ENCODE results near the gene ZNF133. TPM values are rescaled to one million over a fixed set of nuclear protein-coding genes. Genes with fewer than 3 reads are reported as not detected.
"Not testable (repeated sequence)": the region's sequence is repeated elsewhere in the genome, so short reads cannot be mapped to it uniquely, and the experiment has no call there.

ZNF133 gene
- total RNA-seq, 2 experiments from 2014 or later = 7.5 to 9.0 TPM

- H3K27me3 Mint-ChIP-seq = no peaks in the 10 kb centered on the region
- H3K27ac Mint-ChIP-seq = no peak overlapping the region
- POLR2A ChIA-PET = no interaction called here
- H3K4me3 Mint-ChIP-seq = no peak overlapping the region
- DNase-seq = no peak
- CTCF ChIA-PET = no interaction called here
- H3K9me3 Mint-ChIP-seq = peaks cover 4% of the 10 kb centered on the region
- intact Hi-C loops (cut with micrococcal nuclease) = no loop called here
- H3K4me1 Mint-ChIP-seq (ENCODE audit: low read depth) = no peaks in the 10 kb centered on the region
- peaks cover 2% of the 10 kb centered on the region for H3K36me3 Mint-ChIP-seq
These were observed 33.9 kb downstream of the ZNF133 start for GRCh38 chr20:18321976-18322950.

- H3K4me1 Mint-ChIP-seq (ENCODE audit: low read depth) = no peaks in the 10 kb centered on the region
- H3K27ac Mint-ChIP-seq = no peak overlapping the region
- POLR2A ChIA-PET = no interaction called here
- H3K4me3 Mint-ChIP-seq = no peak overlapping the region
- intact Hi-C loops (cut with micrococcal nuclease) = no loop called here
- DNase-seq = no peak
- H3K27me3 Mint-ChIP-seq = no peaks in the 10 kb centered on the region
- peaks cover 1% of the 10 kb centered on the region for H3K36me3 Mint-ChIP-seq
- CTCF ChIA-PET = no interaction called here
- H3K9me3 Mint-ChIP-seq = peaks cover 7% of the 10 kb centered on the region
These were observed 35.4 kb downstream of the ZNF133 start for GRCh38 chr20:18323705-18324104.

- intact Hi-C loops (cut with micrococcal nuclease) = no loop called here
- Mint-ChIP-seq H3K27ac (no peak overlapping the region), H3K27me3 (no peaks in the 10 kb centered on the region)
These were observed 36.3 kb downstream of the ZNF133 start for GRCh38 chr20:18324596-18325089.

GRCh38 chr20:18326990-18327389 is 38.7 kb downstream of the ZNF133 start:
- CTCF ChIA-PET = no interaction called here
- H3K4me1 Mint-ChIP-seq (ENCODE audit: low read depth) = no peaks in the 10 kb centered on the region
- H3K9me3 Mint-ChIP-seq = peaks cover 29% of the 10 kb centered on the region
- H3K27ac Mint-ChIP-seq = no peak overlapping the region
- no peaks in the 10 kb centered on the region for H3K27me3 Mint-ChIP-seq
- no peak for DNase-seq
- H3K4me3 Mint-ChIP-seq = no peak overlapping the region
- intact Hi-C loops (cut with micrococcal nuclease) = no loop called here
- peaks cover 10% of the 10 kb centered on the region for H3K36me3 Mint-ChIP-seq
- POLR2A ChIA-PET = no interaction called here

More at GRCh38 chr20:18324596-18325089, 36.3 kb downstream of the ZNF133 start:
- ChIA-PET CTCF (no interaction called here), POLR2A (no interaction called here)
- no peaks in the 10 kb centered on the region for H3K4me1 Mint-ChIP-seq (ENCODE audit: low read depth)
- no peak overlapping the region for H3K4me3 Mint-ChIP-seq
- H3K36me3 Mint-ChIP-seq = peaks cover 1% of the 10 kb centered on the region
- no peak for DNase-seq
- peaks cover 8% of the 10 kb centered on the region for H3K9me3 Mint-ChIP-seq

GRCh38 chr20:18331694-18332093 is 43.4 kb downstream of the ZNF133 start:
- Mint-ChIP-seq H3K4me1 (ENCODE audit: low read depth) (no peaks in the 10 kb centered on the region), H3K9me3 (peaks cover 45% of the 10 kb centered on the region), H3K4me3 (no peak overlapping the region), H3K36me3 (peaks cover 12% of the 10 kb centered on the region), H3K27ac (no peak overlapping the region), H3K27me3 (peaks cover 2% of the 10 kb centered on the region)
- intact Hi-C loops (cut with micrococcal nuclease) = no loop called here
- ChIA-PET CTCF (interaction anchor here (0.7 kb wide), 1 partner anchor 819 kb away, joined by 3 read pairs; no protein-coding TSS in a partner anchor), POLR2A (no interaction called here)
- DNase-seq = no peak

GRCh38 chr20:18349749-18350148 is 61.4 kb downstream of the ZNF133 start:
- DNase-seq; H3K27ac Mint-ChIP-seq; POLR2A ChIA-PET; intact Hi-C loops (cut with micrococcal nuclease); H3K4me3 Mint-ChIP-seq; H3K4me1 Mint-ChIP-seq (ENCODE audit: low read depth); H3K9me3 Mint-ChIP-seq; H3K36me3 Mint-ChIP-seq; CTCF ChIA-PET: not testable (repeated sequence)
- peaks cover 16% of the 10 kb centered on the region for H3K27me3 Mint-ChIP-seq

- Mint-ChIP-seq H3K4me1 (ENCODE audit: low read depth) (no peaks in the 10 kb centered on the region), H3K27me3 (peaks cover 1% of the 10 kb centered on the region), H3K4me3 (no peak overlapping the region), H3K27ac (no peak overlapping the region), H3K9me3 (peaks cover 2% of the 10 kb centered on the region), H3K36me3 (no peaks in the 10 kb centered on the region)
- ChIA-PET POLR2A (no interaction called here), CTCF (no interaction called here)
- DNase-seq = no peak
- intact Hi-C loops (cut with micrococcal nuclease) = no loop called here
These were observed 71.5 kb downstream of the ZNF133 start for GRCh38 chr20:18359854-18360253.

- DNase-seq = peak; percentile 16
- no peaks in the 10 kb centered on the region for H3K9me3 Mint-ChIP-seq
- intact Hi-C loops (cut with micrococcal nuclease) = no loop called here
- H3K27ac Mint-ChIP-seq = no peak overlapping the region
- no peaks in the 10 kb centered on the region for H3K4me1 Mint-ChIP-seq (ENCODE audit: low read depth)
- H3K27me3 Mint-ChIP-seq = peaks cover 1% of the 10 kb centered on the region
- ChIA-PET CTCF (interaction anchor here (0.5 kb wide), 1 partner anchor 43 kb away, joined by 3 read pairs; no protein-coding TSS in a partner anchor), POLR2A (no interaction called here)
- H3K4me3 Mint-ChIP-seq = no peak overlapping the region
- H3K36me3 Mint-ChIP-seq = no peaks in the 10 kb centered on the region
These were observed 72.3 kb downstream of the ZNF133 start for GRCh38 chr20:18360635-18361034.

- Mint-ChIP-seq H3K4me1 (ENCODE audit: low read depth) (no peaks in the 10 kb centered on the region), H3K4me3 (no peak overlapping the region), H3K9me3 (no peaks in the 10 kb centered on the region), H3K27me3 (peaks cover 1% of the 10 kb centered on the region), H3K36me3 (no peaks in the 10 kb centered on the region), H3K27ac (no peak overlapping the region)
- CTCF ChIA-PET = interaction anchor here (0.7 kb wide), 1 partner anchor 211 kb away, joined by 3 read pairs; no protein-coding TSS in a partner anchor
- intact Hi-C loops (cut with micrococcal nuclease) = no loop called here
- no peak for DNase-seq
- POLR2A ChIA-PET = no interaction called here
These were observed 73.4 kb downstream of the ZNF133 start for GRCh38 chr20:18361678-18362077.

GRCh38 chr20:18362916-18363315 is 74.6 kb downstream of the ZNF133 start:
- DNase-seq = no peak
- H3K27me3 Mint-ChIP-seq = peaks cover 1% of the 10 kb centered on the region
- ChIA-PET CTCF (no interaction called here), POLR2A (no interaction called here)
- no peaks in the 10 kb centered on the region for H3K36me3 Mint-ChIP-seq
- intact Hi-C loops (cut with micrococcal nuclease) = no loop called here
- H3K4me1 Mint-ChIP-seq (ENCODE audit: low read depth) = no peaks in the 10 kb centered on the region
- no peaks in the 10 kb centered on the region for H3K9me3 Mint-ChIP-seq
- H3K4me3 Mint-ChIP-seq = no peak overlapping the region
- no peak overlapping the region for H3K27ac Mint-ChIP-seq

- Mint-ChIP-seq H3K9me3 (no peaks in the 10 kb centered on the region), H3K27ac (no peak overlapping the region)
These were observed 75.4 kb downstream of the ZNF133 start for GRCh38 chr20:18363708-18364107.

GRCh38 chr20:18364768-18365167 is 76.4 kb downstream of the ZNF133 start:
- no peak overlapping the region for H3K27ac Mint-ChIP-seq

More at GRCh38 chr20:18363708-18364107, 75.4 kb downstream of the ZNF133 start:
- DNase-seq = no peak
- no peaks in the 10 kb centered on the region for H3K4me1 Mint-ChIP-seq (ENCODE audit: low read depth)
- no peak overlapping the region for H3K4me3 Mint-ChIP-seq
- intact Hi-C loops (cut with micrococcal nuclease) = no loop called here
- ChIA-PET POLR2A (no interaction called here), CTCF (no interaction called here)
- H3K27me3 Mint-ChIP-seq = no peaks in the 10 kb centered on the region
- H3K36me3 Mint-ChIP-seq = no peaks in the 10 kb centered on the region

More at GRCh38 chr20:18364768-18365167, 76.4 kb downstream of the ZNF133 start:
- DNase-seq = no peak
- POLR2A ChIA-PET = no interaction called here
- Mint-ChIP-seq H3K27me3 (no peaks in the 10 kb centered on the region), H3K4me3 (no peak overlapping the region), H3K36me3 (no peaks in the 10 kb centered on the region), H3K4me1 (ENCODE audit: low read depth) (no peaks in the 10 kb centered on the region), H3K9me3 (no peaks in the 10 kb centered on the region)
- intact Hi-C loops (cut with micrococcal nuclease) = no loop called here
- CTCF ChIA-PET = no interaction called here

All from activated CD4-positive, alpha-beta memory T cell treated with anti-CD3 and anti-CD28 coated beads for 36 hours (primary cell).